Daoy (cell line): Measurements from ENCODE around the gene OR52B4. TPM values are rescaled to one million over a fixed set of nuclear protein-coding genes. Genes with fewer than 3 reads are reported as not detected.
A peak's percentile ranks its signal among the peaks of the same experiment; 100 is the strongest.
"Not testable (repeated sequence)": the region's sequence is repeated elsewhere in the genome, so short reads cannot be mapped to it uniquely, and the experiment has no call there.

Experiments
- DNase-seq: peaks from one replicate; pipeline ENCODE4 v3.0.0-alpha.2; 2015; ENCODE audit warnings: low read depth
- total RNA-seq: library from RNA; depleted of rRNA; stranded (reverse); fragments of >200 nt; shearing (Covaris generic); gene quantifications from 2 replicates; pipeline ENCODE4 v1.2.3, GENCODE V29; 2014; rRNA removed

Gene OR52B4
- total RNA-seq = not detected in 2 replicates

DNA sequence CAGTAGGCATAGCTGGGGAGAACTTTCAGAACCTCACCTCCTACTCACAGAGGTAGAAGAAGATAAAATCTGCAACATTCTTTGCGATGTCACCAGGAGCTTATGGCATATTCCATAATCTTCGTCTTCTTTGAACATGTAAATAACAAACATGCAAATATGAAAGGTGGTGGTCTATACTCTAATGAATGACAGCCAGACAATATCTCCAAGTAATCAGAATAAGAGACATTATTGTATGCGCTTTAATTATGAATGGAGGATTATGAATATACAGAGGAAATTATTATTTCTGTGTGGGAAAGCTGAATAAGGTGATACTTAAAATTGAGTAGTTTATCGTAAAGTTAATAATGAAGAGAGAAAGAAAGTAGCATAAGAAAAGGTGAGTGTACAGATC, at the start of gene OR52B4:
Gene OR52B4 (minus strand): TSS at position 101 of the 400 bp plus-strand sequence. CDS start 91 bp downstream, at position 10.
- DNase-seq = no peak

DNA sequence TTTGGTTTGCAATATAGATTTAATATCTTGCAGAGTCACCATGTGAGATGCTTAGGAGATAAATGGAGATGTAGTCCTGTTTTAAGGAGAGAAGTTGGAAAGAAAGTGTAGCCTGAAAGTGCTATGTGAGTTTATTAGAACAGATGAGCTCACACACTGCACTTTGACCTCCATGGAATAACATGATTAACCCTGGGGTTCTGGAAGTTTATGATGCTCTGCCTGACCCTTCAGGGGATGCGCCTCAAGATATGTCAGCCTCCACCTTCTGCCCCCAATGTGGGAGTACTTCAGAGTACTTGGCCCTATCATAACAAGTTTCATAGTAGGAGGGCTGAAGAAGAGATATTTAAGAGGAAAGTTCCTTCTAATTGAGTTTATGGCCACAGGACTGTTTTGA, 48.6 kb upstream of the OR52B4 start:
- no peak for DNase-seq

DNA sequence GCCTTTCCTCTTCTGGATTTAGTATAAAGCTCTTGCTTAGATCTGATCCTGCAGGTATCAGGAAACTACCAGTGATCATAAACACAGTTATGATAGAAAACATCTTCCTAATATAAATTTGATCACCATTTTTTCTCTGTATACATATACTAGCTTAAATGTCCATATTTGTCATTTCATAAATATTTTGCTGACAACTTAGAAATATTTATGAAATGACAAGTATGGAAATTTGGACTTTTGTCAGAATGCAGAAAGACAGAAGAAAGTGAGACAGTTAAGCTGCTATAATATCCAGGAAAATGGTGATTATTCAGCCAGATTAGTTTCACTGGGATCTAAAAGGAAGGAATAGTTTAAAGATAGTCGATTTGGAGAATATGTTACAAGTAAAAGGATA, 48.1 kb upstream of the OR52B4 start:
- DNase-seq = no peak

DNA sequence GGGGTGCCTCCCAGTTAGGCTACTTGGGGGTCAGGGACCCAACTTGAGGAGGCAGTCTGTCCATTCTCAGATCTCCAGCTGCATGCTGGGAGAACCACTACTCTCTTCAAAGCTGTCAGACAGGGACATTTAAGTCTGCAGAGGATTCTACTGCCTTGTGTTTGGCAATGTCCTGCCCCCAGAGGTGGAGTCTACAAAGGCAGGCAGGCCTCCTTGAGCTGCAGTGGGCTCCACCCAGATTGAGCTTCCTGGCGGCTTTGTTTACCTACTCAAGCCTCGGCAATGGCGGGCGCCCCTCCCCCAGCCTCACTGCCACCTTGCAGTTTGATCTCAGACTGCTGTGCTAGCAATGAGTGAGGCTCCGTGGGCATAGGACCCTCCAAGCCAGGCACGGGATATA, 38.0 kb upstream of the OR52B4 start:
- not testable (repeated sequence) for DNase-seq

DNA sequence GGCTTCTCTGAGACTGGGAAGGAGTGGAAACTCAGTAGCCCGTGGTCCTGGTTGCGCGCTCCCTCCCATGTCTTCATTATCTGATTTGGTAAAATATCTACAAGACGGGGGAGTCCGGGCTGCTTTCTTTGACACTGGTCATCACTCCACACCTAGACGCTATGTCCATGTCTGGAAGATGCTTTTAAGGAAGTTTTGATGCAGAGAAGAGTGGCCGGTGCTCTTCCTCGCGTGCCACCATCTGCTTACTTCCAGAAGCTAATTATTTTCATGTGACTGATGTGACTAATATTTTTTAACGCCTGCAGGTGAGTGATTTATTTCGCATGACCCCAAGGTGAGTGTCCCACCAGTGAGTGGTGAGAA, 25.7 kb upstream of the OR52B4 start:
- DNase-seq = no peak

DNA sequence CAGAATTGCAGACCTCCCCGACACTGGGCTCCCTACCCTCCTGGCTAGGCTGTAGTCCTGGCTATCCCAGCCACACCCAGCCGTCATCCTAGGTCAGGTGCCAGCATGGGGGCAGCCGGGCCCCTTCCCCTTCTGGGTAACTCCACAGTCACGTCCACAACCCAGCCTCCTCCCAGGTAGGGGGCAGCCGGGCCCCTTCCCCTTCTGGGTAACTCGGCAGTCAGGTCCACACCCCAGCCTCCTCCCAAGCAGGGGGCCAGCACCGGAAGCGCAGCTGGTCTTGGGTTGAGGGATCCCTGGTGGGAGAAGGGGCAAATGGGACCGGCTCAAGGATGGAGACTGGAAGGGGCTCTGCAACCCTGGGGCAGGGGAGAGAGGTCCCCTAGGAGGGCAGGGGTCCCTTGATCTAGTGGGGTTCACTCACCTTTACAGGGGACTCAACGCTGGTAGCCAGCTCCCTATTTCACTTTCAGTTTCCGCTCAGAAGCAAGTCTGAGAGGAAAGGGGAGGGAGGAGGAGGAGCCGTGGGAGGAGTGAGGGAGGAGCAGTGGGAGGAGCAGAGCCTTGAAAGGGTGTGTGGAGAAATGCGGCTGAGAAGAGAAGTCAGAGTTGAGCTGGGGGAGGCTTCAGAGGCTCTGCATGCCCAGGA, 25.1 kb upstream of the OR52B4 start, which contains the start of gene TRIM21:
Gene TRIM21 (minus strand): TSS at position 494 of the 649 bp plus-strand sequence. CDS start 3,293 bp downstream, outside the sequence.
- peak; percentile 89 for DNase-seq

DNA sequence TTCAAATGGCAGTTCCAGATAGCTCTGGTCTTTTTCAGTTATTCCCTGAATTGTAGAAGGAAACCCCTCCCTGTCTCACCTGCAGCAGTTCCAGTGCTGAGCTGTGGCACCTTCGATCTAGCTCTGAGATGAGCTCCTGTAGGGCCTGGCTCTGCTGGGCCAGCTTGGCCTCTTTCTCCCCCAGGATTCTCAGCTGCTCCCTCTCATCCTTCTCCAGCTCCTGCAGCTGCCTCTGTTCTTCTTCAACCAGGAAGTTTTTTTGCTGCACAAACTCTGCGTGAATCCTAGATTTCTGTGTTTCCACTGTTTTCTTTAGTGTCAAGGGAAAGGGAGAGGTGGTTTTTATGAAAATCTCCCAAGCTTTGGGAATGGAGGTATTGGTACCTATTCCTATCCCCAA, 20.0 kb upstream of the OR52B4 start:
- no peak for DNase-seq

DNA sequence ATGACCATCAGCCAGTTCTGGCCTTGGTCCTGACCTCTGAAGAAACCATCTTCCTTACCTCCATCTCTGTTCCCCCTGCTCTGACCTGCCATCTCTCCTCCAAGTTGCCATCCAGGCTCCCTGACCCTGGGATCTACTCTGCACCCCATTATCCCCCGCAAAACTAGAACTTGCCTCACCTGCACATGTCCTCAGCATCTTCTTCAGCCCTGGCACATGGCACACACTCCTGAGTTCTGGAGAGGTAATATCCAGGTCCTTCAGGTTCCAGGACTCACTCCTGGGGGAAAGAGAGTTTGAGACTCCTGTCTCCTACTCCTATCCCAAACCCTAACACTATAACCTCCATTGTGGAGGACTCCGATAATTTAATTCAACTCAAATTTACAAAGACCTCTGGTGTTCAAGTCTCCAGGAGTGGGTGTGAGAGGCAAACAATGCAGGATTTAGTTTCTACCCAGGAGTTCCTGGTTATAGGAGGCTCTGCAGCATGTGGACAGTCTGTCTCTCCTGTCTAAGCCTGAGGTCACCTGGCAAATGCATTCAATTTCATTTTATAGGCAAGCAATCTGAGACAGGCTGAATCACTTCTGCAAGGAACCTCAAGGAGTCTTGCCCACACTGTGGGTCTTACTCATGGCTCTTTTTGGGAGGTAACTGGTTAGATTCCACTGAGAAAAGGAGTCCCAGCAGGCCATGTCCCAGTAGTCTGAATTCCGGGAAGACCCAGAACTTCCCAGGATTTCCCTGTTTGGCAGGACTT, 18.0 kb upstream of the OR52B4 start:
- DNase-seq = no peak

DNA sequence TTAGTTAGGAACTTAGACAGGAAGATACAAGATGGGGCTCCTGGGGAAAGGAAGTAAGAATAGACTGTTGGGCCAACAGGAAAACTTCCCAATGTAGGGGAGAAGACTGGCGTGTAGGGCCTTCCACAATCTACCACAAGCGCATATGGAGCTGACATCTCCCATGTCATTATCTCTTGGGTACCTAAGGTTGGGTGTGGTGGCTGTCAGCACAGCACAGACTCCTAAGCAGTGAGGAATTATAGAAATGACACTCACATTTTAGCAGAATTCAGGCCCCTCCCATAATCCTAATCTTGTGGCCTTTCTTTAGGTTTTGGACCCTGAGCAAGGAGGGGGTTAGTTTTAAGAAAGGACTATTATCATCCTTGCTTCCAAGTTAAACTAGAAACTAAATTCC, 13.7 kb upstream of the OR52B4 start:
- DNase-seq = no peak

DNA sequence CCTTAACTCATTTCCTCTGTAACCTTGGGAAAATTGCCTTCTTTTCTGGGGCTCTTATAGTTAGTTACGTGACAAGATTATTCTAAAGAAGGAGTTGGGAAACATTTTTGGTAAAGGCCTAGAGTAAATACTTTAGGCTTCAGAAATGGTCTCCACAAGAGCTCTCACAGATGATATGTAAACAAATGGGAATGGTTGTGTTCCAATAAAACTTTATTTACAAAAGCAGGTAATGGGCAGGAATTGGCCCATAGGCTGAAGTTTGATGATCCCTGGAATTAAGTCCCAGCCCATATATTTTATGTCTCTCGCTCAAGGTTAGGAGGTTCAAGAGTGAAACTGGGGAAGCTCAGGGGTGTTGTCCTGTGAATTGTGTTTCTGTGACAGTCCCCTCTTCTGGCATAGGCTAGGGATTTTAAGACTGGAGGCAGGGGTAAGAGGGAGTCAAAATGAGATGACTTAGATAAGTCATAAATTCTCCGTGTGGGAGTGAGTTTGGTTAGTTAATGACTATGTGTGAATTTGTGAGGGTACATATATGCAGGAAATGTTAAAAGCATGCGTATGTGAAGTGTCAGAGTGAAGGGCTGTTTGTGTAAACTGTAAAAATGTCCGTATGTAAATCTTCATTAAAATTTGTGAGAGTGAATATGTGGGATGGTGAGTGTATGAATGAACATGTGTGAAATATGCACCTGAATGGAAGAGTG, 7.4 kb upstream of the OR52B4 start:
- DNase-seq = no peak

DNA sequence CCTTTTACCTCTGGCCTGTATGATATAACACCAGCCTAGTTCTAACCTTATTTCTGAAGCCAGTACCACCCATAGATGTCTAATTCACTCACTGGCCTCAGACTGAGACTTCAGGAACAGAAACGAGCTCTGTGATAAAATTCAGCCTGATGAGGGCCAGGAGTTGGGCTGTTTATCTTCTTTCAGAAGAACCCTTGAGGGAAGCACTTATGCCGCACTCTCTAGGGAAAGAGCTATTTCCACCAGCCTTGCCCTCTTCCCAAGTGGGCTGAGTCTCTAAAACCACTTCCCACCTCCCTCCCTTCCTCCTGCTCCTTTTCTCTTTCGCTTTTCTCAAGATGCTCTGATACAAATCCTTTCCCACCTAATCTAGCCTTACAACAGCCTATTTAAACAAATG, 2.0 kb upstream of the OR52B4 start:
- DNase-seq = no peak

DNA sequence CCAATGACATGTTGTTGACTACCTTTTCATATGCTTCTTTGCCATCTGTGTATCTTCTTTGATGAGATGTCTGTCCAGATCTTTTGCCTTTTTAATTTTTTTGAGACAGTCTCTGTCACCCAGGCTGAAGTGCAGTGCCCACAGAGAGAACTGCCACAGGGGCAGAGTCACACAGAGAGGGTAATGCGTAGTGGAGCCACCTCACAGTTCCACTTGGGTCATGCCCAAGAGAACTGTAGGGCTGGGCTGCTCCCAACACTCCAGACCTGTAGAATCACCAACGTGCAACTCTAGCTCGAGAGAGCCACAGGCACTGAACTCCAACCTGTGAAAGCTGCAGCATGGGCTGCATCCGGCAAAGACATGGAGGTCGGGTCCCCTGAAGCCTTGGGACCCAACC, 20.0 kb downstream of the OR52B4 start:
- not testable (repeated sequence) for DNase-seq

DNA sequence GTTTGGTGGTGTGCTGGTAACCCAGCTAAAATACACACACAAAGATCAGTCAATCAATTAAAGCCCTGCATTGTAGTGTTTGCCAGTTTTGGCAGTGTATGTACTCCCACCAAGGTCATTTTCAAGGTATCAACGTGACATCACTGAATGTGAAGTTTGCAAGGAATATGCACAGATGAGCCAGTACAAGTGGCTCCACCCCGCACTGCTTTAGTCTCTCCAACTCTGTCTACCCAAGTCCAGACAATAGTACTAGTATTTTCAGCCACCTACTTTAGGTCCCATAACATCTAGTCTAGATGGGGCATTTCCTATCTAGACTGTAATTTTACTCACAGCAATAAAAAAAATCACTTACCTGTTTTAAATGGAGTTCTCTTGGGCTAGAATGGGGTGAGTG, 22.8 kb downstream of the OR52B4 start:
- DNase-seq = not testable (repeated sequence)

DNA sequence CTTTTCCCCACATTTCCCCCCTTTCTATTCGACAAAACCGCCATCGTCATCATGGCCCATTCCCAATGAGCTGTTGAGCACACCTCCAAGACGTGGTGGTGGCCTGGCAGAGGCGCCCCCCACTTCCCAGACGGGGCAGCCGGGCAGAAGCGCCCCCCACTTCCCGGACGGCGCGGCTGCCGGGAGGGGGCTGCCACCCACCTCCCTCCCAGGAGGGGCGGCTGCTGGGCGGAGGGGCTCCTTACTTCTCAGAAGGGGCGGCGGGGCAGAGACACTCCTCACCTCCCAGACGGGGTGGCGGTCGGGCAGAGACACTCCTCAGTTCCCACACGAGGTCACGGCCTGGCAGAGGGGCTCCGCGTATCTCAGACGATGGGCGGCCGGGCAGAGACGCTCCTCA, 33.8 kb downstream of the OR52B4 start:
- DNase-seq = not testable (repeated sequence)

Other genes with a start within 250 kb of the OR52B4 start
- gene TRIM21, start 25.3 kb upstream of the OR52B4 start, total RNA-seq = 5.4 and 8.6 TPM in 2 replicates
- gene OR52K2, start 80.9 kb upstream of the OR52B4 start, total RNA-seq = not detected in 2 replicates
- gene OR52K1, start 114.3 kb upstream of the OR52B4 start, total RNA-seq = not detected in 2 replicates
- gene OR52M1, start 176.8 kb upstream of the OR52B4 start, total RNA-seq = not detected in 2 replicates
- not detected in 2 replicates for gene OR52I2, start 213.4 kb upstream of the OR52B4 start, total RNA-seq
- not detected in 2 replicates for gene OR52I1, start 225.7 kb upstream of the OR52B4 start, total RNA-seq
- 5.4 and 9.6 TPM in 2 replicates for gene TRIM68, start 239.8 kb upstream of the OR52B4 start, total RNA-seq